IPS-20b (cell line): ENCODE data around the gene WIF1.

Source experiments
- H3K27ac ChIP-seq: one replicate; pipeline ENCODE4 v1.5.1; 2013; ENCODE audit warnings: low read length
- H3K27me3 ChIP-seq: 2 replicates; pipeline ENCODE4 v1.6.1; 2013; ENCODE audit warnings: mild to moderate bottlenecking, low read length, inconsistent platforms; ENCODE audit not compliant: insufficient read depth
- H3K36me3 ChIP-seq: 2 replicates; pipeline ENCODE4 v1.6.1; 2013; ENCODE audit warnings: low read depth, mild to moderate bottlenecking, inconsistent platforms, low read length, moderate library complexity; ENCODE audit not compliant: insufficient read depth
- H3K4me1 ChIP-seq: 2 replicates; pipeline ENCODE4 v1.6.1; 2013; ENCODE audit warnings: mild to moderate bottlenecking, control low read depth, inconsistent platforms, low read length, moderate library complexity; ENCODE audit not compliant: insufficient read depth
- H3K4me3 ChIP-seq: 2 replicates; pipeline ENCODE4 v1.5.1; 2013; ENCODE audit warnings: mild to moderate bottlenecking, low read length, inconsistent platforms
- H3K9ac ChIP-seq: 2 replicates; pipeline ENCODE4 v1.6.1; 2013; ENCODE audit warnings: low read depth, mild to moderate bottlenecking, inconsistent platforms, low read length, moderate library complexity
- H3K9me3 ChIP-seq: 2 replicates; pipeline ENCODE4 v1.6.1; 2013; ENCODE audit warnings: mild to moderate bottlenecking, low read depth, low read length, inconsistent platforms; ENCODE audit not compliant: insufficient read depth

The WIF1 gene

GRCh38 chr12:65152596-65152995 is 31.5 kb upstream of the WIF1 start:
- H3K27me3 ChIP-seq, result no peaks in the 10 kb centered on the region
- H3K27ac ChIP-seq, result no peak overlapping the region

GRCh38 chr12:65152012-65152411 is 30.9 kb upstream of the WIF1 start:
- no peak overlapping the region for H3K9ac ChIP-seq
- H3K4me1 ChIP-seq, result no peaks in the 10 kb centered on the region
- no peak overlapping the region for H3K27ac ChIP-seq
- H3K9me3 ChIP-seq, result no peaks in the 10 kb centered on the region
- no peak overlapping the region for H3K4me3 ChIP-seq
- H3K27me3 ChIP-seq, result no peaks in the 10 kb centered on the region
- H3K36me3 ChIP-seq, result no peaks in the 10 kb centered on the region

More at GRCh38 chr12:65152596-65152995, 31.5 kb upstream of the WIF1 start:
- Histone ChIP-seq H3K9me3 (no peaks in the 10 kb centered on the region), H3K4me3 (no peak overlapping the region), H3K36me3 (no peaks in the 10 kb centered on the region), H3K9ac (no peak overlapping the region), H3K4me1 (no peaks in the 10 kb centered on the region)

GRCh38 chr12:65147312-65147905 is 26.3 kb upstream of the WIF1 start:
- no peak overlapping the region for H3K9ac ChIP-seq
- H3K27ac ChIP-seq, result no peak overlapping the region
- H3K4me3 ChIP-seq, result no peak overlapping the region
- no peaks in the 10 kb centered on the region for H3K9me3 ChIP-seq
- H3K4me1 ChIP-seq, result no peaks in the 10 kb centered on the region
- no peaks in the 10 kb centered on the region for H3K36me3 ChIP-seq
- no peaks in the 10 kb centered on the region for H3K27me3 ChIP-seq

GRCh38 chr12:65140738-65141137 is 19.6 kb upstream of the WIF1 start:
- Histone ChIP-seq H3K9me3 (no peaks in the 10 kb centered on the region), H3K27ac (no peak overlapping the region), H3K36me3 (no peaks in the 10 kb centered on the region), H3K27me3 (no peaks in the 10 kb centered on the region), H3K4me3 (no peak overlapping the region), H3K9ac (no peak overlapping the region), H3K4me1 (no peaks in the 10 kb centered on the region)

GRCh38 chr12:65139389-65139788 is 18.3 kb upstream of the WIF1 start:
- no peaks in the 10 kb centered on the region for H3K27me3 ChIP-seq
- H3K9me3 ChIP-seq, result no peaks in the 10 kb centered on the region
- no peak overlapping the region for H3K4me3 ChIP-seq
- no peaks in the 10 kb centered on the region for H3K36me3 ChIP-seq
- H3K9ac ChIP-seq, result no peak overlapping the region
- H3K27ac ChIP-seq, result no peak overlapping the region
- no peaks in the 10 kb centered on the region for H3K4me1 ChIP-seq

- Histone ChIP-seq H3K9ac (no peak overlapping the region), H3K27ac (no peak overlapping the region), H3K4me3 (no peak overlapping the region), H3K9me3 (no peaks in the 10 kb centered on the region), H3K27me3 (peaks cover 12% of the 10 kb centered on the region; the same call in 1 of the 2 replicates), H3K4me1 (no peaks in the 10 kb centered on the region), H3K36me3 (no peaks in the 10 kb centered on the region)
Observed at GRCh38 chr12:65133879-65134278, 12.8 kb upstream of the WIF1 start.

GRCh38 chr12:65126482-65126881 is 5.4 kb upstream of the WIF1 start:
- no peak overlapping the region for H3K27ac ChIP-seq
- H3K27me3 ChIP-seq, result peaks cover 44% of the 10 kb centered on the region
- H3K4me1 ChIP-seq, result no peaks in the 10 kb centered on the region
- H3K36me3 ChIP-seq, result no peaks in the 10 kb centered on the region
- no peak overlapping the region for H3K4me3 ChIP-seq
- no peaks in the 10 kb centered on the region for H3K9me3 ChIP-seq
- H3K9ac ChIP-seq, result no peak overlapping the region

- no peaks in the 10 kb centered on the region for H3K36me3 ChIP-seq
- no peaks in the 10 kb centered on the region for H3K9me3 ChIP-seq
- H3K27ac ChIP-seq, result no peak overlapping the region
- H3K27me3 ChIP-seq, result peaks cover 49% of the 10 kb centered on the region
- no peak overlapping the region for H3K9ac ChIP-seq
- no peaks in the 10 kb centered on the region for H3K4me1 ChIP-seq
- H3K4me3 ChIP-seq, result no peak overlapping the region
Observed at GRCh38 chr12:65125975-65126374, 4.9 kb upstream of the WIF1 start.

GRCh38 chr12:65125247-65125646 is 4.1 kb upstream of the WIF1 start:
- H3K4me3 ChIP-seq, result no peak overlapping the region
- peaks cover 56% of the 10 kb centered on the region for H3K27me3 ChIP-seq
- no peak overlapping the region for H3K27ac ChIP-seq
- no peaks in the 10 kb centered on the region for H3K4me1 ChIP-seq
- no peaks in the 10 kb centered on the region for H3K36me3 ChIP-seq
- H3K9me3 ChIP-seq, result no peaks in the 10 kb centered on the region
- no peak overlapping the region for H3K9ac ChIP-seq

GRCh38 chr12:65123435-65124063 is 2.4 kb upstream of the WIF1 start:
- no peaks in the 10 kb centered on the region for H3K36me3 ChIP-seq
- no peak overlapping the region for H3K9ac ChIP-seq
- H3K4me3 ChIP-seq, result no peak overlapping the region
- H3K9me3 ChIP-seq, result no peaks in the 10 kb centered on the region
- no peak overlapping the region for H3K27ac ChIP-seq
- H3K27me3 ChIP-seq, result peaks cover 73% of the 10 kb centered on the region
- H3K4me1 ChIP-seq, result no peaks in the 10 kb centered on the region

- H3K27me3 ChIP-seq, result peaks cover 76% of the 10 kb centered on the region
- H3K4me1 ChIP-seq, result no peaks in the 10 kb centered on the region
Observed at GRCh38 chr12:65122703-65123102, 1.6 kb upstream of the WIF1 start.

GRCh38 chr12:65121956-65122469 is 908 bp upstream of the WIF1 start:
- Histone ChIP-seq H3K27me3 (peaks cover 76% of the 10 kb centered on the region), H3K36me3 (no peaks in the 10 kb centered on the region), H3K9me3 (no peaks in the 10 kb centered on the region), H3K27ac (no peak overlapping the region), H3K4me1 (no peaks in the 10 kb centered on the region), H3K9ac (no peak overlapping the region), H3K4me3 (peak overlapping the region; percentile 63; the same call in 1 of the 2 replicates)

More at GRCh38 chr12:65122703-65123102, 1.6 kb upstream of the WIF1 start:
- Histone ChIP-seq H3K4me3 (no peak overlapping the region), H3K27ac (no peak overlapping the region), H3K9ac (no peak overlapping the region), H3K9me3 (no peaks in the 10 kb centered on the region), H3K36me3 (no peaks in the 10 kb centered on the region)
